Measurements from ENCODE around the gene PLS1. TPM values are rescaled to one million over a fixed set of nuclear protein-coding genes. Genes with fewer than 3 reads are reported as not detected.

Gene PLS1
- total and polyA plus RNA-seq, 2 of the 8 experiments (the other 6 are each of a cell fraction or from before 2014, with no cell fraction given), result 18.7 to 44.7 TPM

GRCh38 chr3:142601713-142602112, 5.5 kb downstream of the PLS1 start:
- no peak overlapping the region for H2BK5ac ChIP-seq (ENCODE audit: low read depth, low read length)
- no peak overlapping the region for H4K8ac ChIP-seq (ENCODE audit: extremely low read depth, insufficient read depth, low read length)
- peaks cover 2% of the 10 kb centered on the region for H3K23me2 ChIP-seq (ENCODE audit: low read depth, low read length)
- H3K9me3 ChIP-seq (ENCODE audit: insufficient read depth in 2 of 2, low read depth in 1 of 2, low read length in 1 of 2), result no peaks in the 10 kb centered on the region
- H2BK120ac ChIP-seq (replicated peaks; ENCODE audit: low read depth, low read length), result no peak overlapping the region
- no peak overlapping the region for H2AK5ac ChIP-seq (ENCODE audit: low read depth, low read length)
- DNase-seq (ENCODE audit: low read depth in 1 of 2, low spot score in 2 of 2) (no peak), FAIRE-seq (no peak)
- peaks cover 0 to 7% of the 10 kb centered on the region in 2 experiments; a peak in 2 of 4 replicates for H3K79me2 ChIP-seq (ENCODE audit: control insufficient read depth in 1 of 2, insufficient read depth in 2 of 2, low read length in 2 of 2)
- H2BK12ac ChIP-seq (ENCODE audit: low read depth, low read length), result no peak overlapping the region
- H3K4me3 ChIP-seq (ENCODE audit: extremely low read depth in 1 of 4, insufficient read depth in 2 of 4, low read depth in 3 of 4, low read length in 4 of 4), result no peak overlapping the region
- CTCF ChIA-PET (ENCODE audit: partially characterized antibody), result interaction anchor here (1.1 to 1.5 kb wide), 3 partner anchors 9 to 186 kb away, joined by 3 to 7 read pairs (median 4); no protein-coding TSS in a partner anchor
- H3K36me3 ChIP-seq (ENCODE audit: control insufficient read depth in 2 of 4, insufficient read depth in 4 of 4, low read length in 3 of 4), result peaks cover 0 to 2% (median 0%) of the 10 kb centered on the region in 4 experiments; a peak in 1 of 8 replicates
- H3K4me2 ChIP-seq (ENCODE audit: insufficient read depth in 1 of 2, low read depth in 2 of 2, low read length in 2 of 2), result no peak overlapping the region
- no peak overlapping the region for H3K23ac ChIP-seq (ENCODE audit: insufficient read length)
- no peak overlapping the region for H4K91ac ChIP-seq (replicated peaks; ENCODE audit: insufficient read length, low read length)
- no peak overlapping the region for H3K18ac ChIP-seq (ENCODE audit: extremely low read depth, low read length)
- H3K79me1 ChIP-seq (ENCODE audit: low read depth, low read length), result no peaks in the 10 kb centered on the region; the same call in 1 of the 2 replicates
- no peak overlapping the region for H3K9ac ChIP-seq (replicated peaks in 1 of 4; ENCODE audit: extremely low read depth in 1 of 4, low read depth in 3 of 4, low read length in 3 of 4)
- WGBS, 2 experiments (ENCODE audit: extremely low coverage in 1 of 2, insufficient coverage in 1 of 2, insufficient read length in 1 of 2, insufficient replicate concordance in 2 of 2, low coverage in 1 of 2, low lambda C conversion rate in 2 of 2, missing lambda C conversion rate in 1 of 2), result 92% methylated on average over 4 of the region's 4 CpGs; no CpG with 5 or more reads in 1 of the 2 experiments
- no peak overlapping the region for H2BK20ac ChIP-seq (ENCODE audit: low read length)
- H2BK15ac ChIP-seq (ENCODE audit: low read length), result no peak overlapping the region
- no peak overlapping the region for H4K5ac ChIP-seq (ENCODE audit: insufficient read length, low read depth, low read length)
- no peak overlapping the region for H3K14ac ChIP-seq (ENCODE audit: insufficient read length)
- no peaks in the 10 kb centered on the region for H3K27me3 ChIP-seq (replicated peaks in 1 of 4; ENCODE audit: control insufficient read depth in 3 of 4, extremely low read depth in 1 of 4, insufficient read depth in 3 of 4, low read length in 3 of 4)
- H2AFZ ChIP-seq (ENCODE audit: low read length), result no peak overlapping the region
- no peaks in the 10 kb centered on the region for H4K20me1 ChIP-seq (replicated peaks in 1 of 2; ENCODE audit: control insufficient read depth in 1 of 2, insufficient read depth in 2 of 2, low read length in 2 of 2)
- POLR2A ChIA-PET (ENCODE audit: partially characterized antibody), result interaction anchor here (0.9 to 1.0 kb wide), 2 partner anchors 12 to 23 kb away, joined by 3 to 4 read pairs; partner anchors contain the start of gene ATR
- H3K56ac ChIP-seq (replicated peaks; ENCODE audit: insufficient read length, low read depth, low read length), result no peak overlapping the region
- H3K4ac ChIP-seq (replicated peaks; ENCODE audit: insufficient read length, low read depth, low read length), result no peak overlapping the region
- H3K27ac ChIP-seq (ENCODE audit: low read depth, low read length), result no peak overlapping the region
- peaks cover 0 to 4% (median under 1%) of the 10 kb centered on the region in 4 experiments; a peak in 2 of 7 replicates for H3K4me1 ChIP-seq (replicated peaks in 1 of 4; ENCODE audit: control insufficient read depth in 3 of 4, insufficient read depth in 4 of 4, low read length in 3 of 4)
- TF ChIP-seq, protein P1, sequence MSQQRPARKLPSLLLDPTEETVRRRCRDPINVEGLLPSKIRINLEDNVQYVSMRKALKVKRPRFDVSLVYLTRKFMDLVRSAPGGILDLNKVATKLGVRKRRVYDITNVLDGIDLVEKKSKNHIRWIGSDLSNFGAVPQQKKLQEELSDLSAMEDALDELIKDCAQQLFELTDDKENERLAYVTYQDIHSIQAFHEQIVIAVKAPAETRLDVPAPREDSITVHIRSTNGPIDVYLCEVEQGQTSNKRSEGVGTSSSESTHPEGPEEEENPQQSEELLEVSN (IDR thresholded peaks at IDR 0.05), result no peak
- TF ChIP-seq CTCF (IDR thresholded peaks at IDR 0.05; ENCODE audit: control extremely low read depth in 1 of 3, insufficient read depth in 1 of 3, low read depth in 1 of 3, low read length in 3 of 3) (no peak), EP300 (IDR thresholded peaks at IDR 0.05; ENCODE audit: borderline replicate concordance in 1 of 2, low read depth in 2 of 2, low read length in 2 of 2) (no peak), ATF3 (IDR thresholded peaks at IDR 0.05; ENCODE audit: insufficient read depth, low read depth, low read length) (no peak), RNF2 (IDR thresholded peaks at IDR 0.05; ENCODE audit: borderline replicate concordance, low read depth, low read length, missing control alignments, poor library complexity, severe bottlenecking) (no peak), YY1 (IDR thresholded peaks at IDR 0.05; ENCODE audit: low read depth, low read length) (no peak), TAF1 (IDR thresholded peaks at IDR 0.05; ENCODE audit: low read depth, low read length) (no peak), BCL11A (IDR thresholded peaks at IDR 0.05; ENCODE audit: low read depth in 2 of 2, low read length in 2 of 2) (no peak), TCF12 (IDR thresholded peaks at IDR 0.05; ENCODE audit: low read depth, low read length) (no peak)
